Amniotic epithelial cell (primary cell): ENCODE data around the gene TMEM128.
"Not testable (repeated sequence)": the region's sequence is repeated elsewhere in the genome, so short reads cannot be mapped to it uniquely, and the experiment has no call there.

Source experiments
- DNase-seq: peaks from one replicate; pipeline ENCODE4 v3.0.0-alpha.2; 2010; ENCODE audit warnings: low read depth

Gene TMEM128

GRCh38 chr4:4188557-4188956 is 59.5 kb downstream of the TMEM128 start:
- not testable (repeated sequence) for DNase-seq
